Lower leg skin (tissue), 3 donors: Measurements from ENCODE around the gene CEND1.

ENCODE experiments used
- CTCF ChIP-seq, 3 donors: fragments of 450-650 bp; IDR thresholded peaks; one replicate each; pipeline ENCODE4 v1.5.1; 2016; ENCODE audit warnings: antibody characterized with exemption in 3 of 3, mild to moderate bottlenecking in 3 of 3, moderate library complexity in 2 of 3
- POLR2A ChIP-seq, 2 donors: fragments of 450-650 bp; IDR thresholded peaks; one replicate each; pipeline ENCODE4 v1.6.1; 2016 to 2017; ENCODE audit warnings: antibody characterized with exemption in 2 of 2, mild to moderate bottlenecking in 1 of 2, moderate library complexity in 1 of 2

- TF ChIP-seq CTCF (IDR thresholded peaks at IDR 0.05) (no peak), POLR2A (IDR thresholded peaks at IDR 0.05) (no peak)
Observed at GRCh38 chr11:824942-825341, 35.1 kb upstream of the CEND1 start.
